Adrenal gland (tissue), 12 donors: Measurements from ENCODE around the gene ABCF2. TPM values are rescaled to one million over a fixed set of nuclear protein-coding genes. Genes with fewer than 3 reads are reported as not detected.

Source experiments
- DNase-seq, 7 donors: peaks; one replicate each; pipeline ENCODE4 v3.0.0-alpha.2; 2019 to 2020
- H3K27ac ChIP-seq, 5 donors: fragments of 200-600 bp; sonication (generic) in 4 of 5; 1 replicate in 3 of 5; 2 replicates in 2 of 5; pipeline versions ENCODE4 v1.5.1 to v1.8.0; 2016 to 2020; ENCODE audit warnings: mild to moderate bottlenecking in 1 of 5
- H3K27me3 ChIP-seq: fragments of 200-600 bp; 2 replicates; pipeline ENCODE4 v1.8.0; 2021
- H3K36me3 ChIP-seq, 2 donors: fragments of 200-600 bp; replicated peaks in 1 of 2; 1 replicate in 1 of 2; 2 replicates in 1 of 2; pipeline versions ENCODE4 v1.5.1 to v1.8.0; 2018 to 2022
- H3K4me1 ChIP-seq, 2 donors: fragments of 200-600 bp; replicated peaks in 1 of 2; 1 replicate in 1 of 2; 2 replicates in 1 of 2; pipeline versions ENCODE4 v1.5.1 to v1.8.0; 2018 to 2021
- H3K4me3 ChIP-seq, 4 donors: fragments of 200-600 bp; sonication (generic) in 3 of 4; one replicate each; pipeline ENCODE4 v1.5.1; 2016 to 2018
- H3K9me3 ChIP-seq, 3 donors: fragments of 200-600 bp; sonication (generic) in 1 of 3; replicated peaks in 1 of 3; 1 replicate in 2 of 3; 2 replicates in 1 of 3; pipeline versions ENCODE4 v1.5.1 to v1.8.0; 2016 to 2021
- CTCF ChIP-seq, 6 experiments: fragments of 450-650 bp in 4 of 6; fragments of 200-600 bp in 2 of 6; sonication (generic) in 1 of 6; IDR thresholded peaks; 1 replicate in 5 of 6; 2 replicates in 1 of 6; pipeline versions ENCODE4 v1.5.1 to v1.8.0; 2016 to 2021; ENCODE audit warnings: antibody characterized with exemption in 6 of 6, mild to moderate bottlenecking in 2 of 6, moderate library complexity in 1 of 6
- POLR2A ChIP-seq, 2 donors: fragments of 450-650 bp; IDR thresholded peaks; one replicate each; pipeline ENCODE4 v1.6.1; 2017; ENCODE audit warnings: antibody characterized with exemption in 2 of 2, mild to moderate bottlenecking in 2 of 2, moderate library complexity in 1 of 2
- WGBS, 4 donors: extraction: QIAGEN DNeasy Blood & Tissue Kit in 2 of 4; methylation state at CpG; one replicate each; pipeline versions ENCODE4 v1.1.5 to v1.1.7; 2013 to 2017; 5-methylcytosine and 5-hydroxymethylcytosine counted together
- intact Hi-C, 2 donors: fragments of 100-400 bp; cut with DNase I; formaldehyde crosslinking; loops; one replicate each; pipeline versions ENCODE4 v1.14.1 to v1.15.0; 2022 to 2023
- polyA plus RNA-seq, 3 donors: library from polyadenylated mRNA; stranded (reverse); fragments of 200-250 nt in 2 of 3; fragments of 350-450 nt in 1 of 3; fragmentation: Illumina TruSeq in 1 of 3; extraction: RNeasy Lipid Tissue Mini Kit (QIAGEN cat#74804) in 1 of 3; gene quantifications; one replicate each; pipeline ENCODE4 v1.2.3, GENCODE V29; 2013 to 2014
- total RNA-seq, 9 donors: library from RNA; depleted of rRNA in 4 of 9; stranded (reverse); fragments of >200 nt in 4 of 9; fragments of 120-200 nt in 1 of 9; fragmentation: NEBNext Ultra II Directional in 1 of 9; extraction: Animal tissue kit (Norgen Biotek cat#: 25700) in 1 of 9; gene quantifications; one replicate each; pipeline versions ENCODE4 v1.1.0 to v1.2.4, GENCODE V29; 2013 to 2023
- donor health status: healthy with polysubstance abuse.
- donor health status: Bipolar disorder and iron deficiency.
- donor health status: DM: yes; HTN: yes; CAD: no.
- donor health status: DM: no; HTN: no; CAD: no.
- donor health status: DM: no; HTN: no; CAD: no.
- donor health status: DM: yes; HTN: yes; CAD: no.

Gene ABCF2
- total and polyA plus RNA-seq, 12 donors: 15.6 to 110 (median 29.3) TPM

GRCh38 chr7:151271699-151272355 is 44.8 kb upstream of the ABCF2 start:
- intact Hi-C loops: no loop called here
- peaks cover 5 to 13% of the 10 kb centered on the region in 2 donors for H3K4me1 ChIP-seq
- 43 to 48% (median 46%) methylated on average over 7 of the region's 7 CpGs for WGBS, 4 donors
- H3K27me3 ChIP-seq: no peaks in the 10 kb centered on the region
- H3K4me3 ChIP-seq: no peak overlapping the region
- no peaks in the 10 kb centered on the region for H3K36me3 ChIP-seq
- H3K27ac ChIP-seq: peak overlapping the region in 2 of 5 donors; percentile 51 to 74
- no peak for TF ChIP-seq POLR2A (IDR thresholded peaks at IDR 0.05)
- TF ChIP-seq CTCF (IDR thresholded peaks at IDR 0.05): no peak
- peak in 6 of 7 donors; percentile 67 to 83 (median 78) for DNase-seq
- no peaks in the 10 kb centered on the region for H3K9me3 ChIP-seq

- Histone ChIP-seq H3K36me3 (no peaks in the 10 kb centered on the region), H3K4me3 (no peak overlapping the region), H3K4me1 (peaks cover 5 to 13% of the 10 kb centered on the region in 2 donors), H3K27ac (no peak overlapping the region), H3K27me3 (no peaks in the 10 kb centered on the region), H3K9me3 (no peaks in the 10 kb centered on the region)
- intact Hi-C loops: no loop called here
- TF ChIP-seq CTCF (IDR thresholded peaks at IDR 0.05): no peak
- no peak for TF ChIP-seq POLR2A (IDR thresholded peaks at IDR 0.05)
- WGBS, 4 donors: 84 to 96% (median 93%) methylated on average over 4 to 10 of the region's 10 CpGs
- DNase-seq: no peak
These were observed 42.5 kb upstream of the ABCF2 start for GRCh38 chr7:151269511-151269910.

GRCh38 chr7:151265351-151265931 is 38.4 kb upstream of the ABCF2 start:
- no peak overlapping the region for H3K4me3 ChIP-seq
- H3K36me3 ChIP-seq: no peaks in the 10 kb centered on the region
- 82 to 94% (median 90%) methylated on average over 9 of the region's 9 CpGs for WGBS, 4 donors
- peaks cover 5 to 14% of the 10 kb centered on the region in 2 donors for H3K4me1 ChIP-seq
- H3K27ac ChIP-seq: no peak overlapping the region
- DNase-seq: no peak
- TF ChIP-seq CTCF (IDR thresholded peaks at IDR 0.05) (no peak), POLR2A (IDR thresholded peaks at IDR 0.05) (no peak)
- intact Hi-C loops: no loop called here
- H3K9me3 ChIP-seq: no peaks in the 10 kb centered on the region
- H3K27me3 ChIP-seq: no peaks in the 10 kb centered on the region

- H3K4me1 ChIP-seq: peaks cover 5 to 14% of the 10 kb centered on the region in 2 donors
- DNase-seq: no peak
- H3K9me3 ChIP-seq: no peaks in the 10 kb centered on the region
- intact Hi-C loops: no loop called here
- no peak overlapping the region for H3K27ac ChIP-seq
- no peaks in the 10 kb centered on the region for H3K36me3 ChIP-seq
- 86 to 100% (median 94%) methylated on average over 2 to 5 of the region's 5 CpGs for WGBS, 4 donors
- TF ChIP-seq CTCF (IDR thresholded peaks at IDR 0.05) (no peak), POLR2A (IDR thresholded peaks at IDR 0.05) (no peak)
- H3K4me3 ChIP-seq: no peak overlapping the region
- no peaks in the 10 kb centered on the region for H3K27me3 ChIP-seq
These were observed 37.6 kb upstream of the ABCF2 start for GRCh38 chr7:151264615-151265014.
